PC-9 (cell line): Measurements from ENCODE around the gene TMEM163. TPM values are rescaled to one million over a fixed set of nuclear protein-coding genes. Genes with fewer than 3 reads are reported as not detected.
"Not testable (repeated sequence)": the region's sequence is repeated elsewhere in the genome, so short reads cannot be mapped to it uniquely, and the experiment has no call there.

Experiments
- BruUV-seq: library from RNA; stranded (reverse); fragments of 400-500 nt; replicated peaks from 2 replicates; lab custom pipeline; 2021; lab: Mats Ljungman, UMichigan
- CTCF ChIA-PET: fragments of 300-600 bp; sonication (Branson Sonifier 250); formaldehyde crosslinking; loops from one replicate; lab custom pipeline; 2022; ENCODE audit warnings: antibody characterized with exemption; lab: Charles Lee
- POLR2A ChIA-PET: fragments of 300-600 bp; sonication (Branson Sonifier 250); formaldehyde crosslinking; loops from one replicate; lab custom pipeline; 2022; ENCODE audit warnings: antibody characterized with exemption; ENCODE audit not compliant: unreplicated experiment; lab: Charles Lee
- DNase-seq, 2 experiments: peaks; one replicate each; pipeline versions ENCODE4 v3.0.0 to v3.0.0-alpha.2; 2015 to 2022; ENCODE audit warnings: mixed read lengths in 1 of 2
- H2AFZ ChIP-seq: fragments of 200-600 bp; sonication (generic); 2 replicates; pipeline ENCODE4 v1.8.1; 2017; ENCODE audit warnings: antibody characterized with exemption
- H3F3A ChIP-seq: fragments of 200-600 bp; sonication (generic); 2 replicates; pipeline ENCODE4 v1.8.1; 2017; ENCODE audit warnings: antibody characterized with exemption, mild to moderate bottlenecking, low read depth; ENCODE audit not compliant: insufficient read depth
- H3K27ac ChIP-seq: fragments of 200-600 bp; sonication (generic); 2 replicates; pipeline ENCODE4 v1.6.1; 2016; ENCODE audit warnings: mixed run types
- H3K27me3 ChIP-seq: fragments of 200-600 bp; sonication (generic); 2 replicates; pipeline ENCODE4 v1.6.1; 2016; ENCODE audit warnings: low read depth, mixed run types; ENCODE audit not compliant: insufficient read depth
- H3K36me3 ChIP-seq: fragments of 200-600 bp; sonication (generic); 2 replicates; pipeline ENCODE4 v1.6.1; 2016; ENCODE audit warnings: low read depth, mixed run types
- H3K4me1 ChIP-seq: fragments of 200-600 bp; sonication (generic); replicated peaks from 2 replicates; pipeline ENCODE4 v1.6.1; 2016; ENCODE audit warnings: mixed run types; ENCODE audit not compliant: insufficient read depth
- H3K4me2 ChIP-seq: fragments of 200-600 bp; sonication (generic); 2 replicates; pipeline ENCODE4 v1.6.1; 2017; ENCODE audit warnings: mixed run types
- H3K4me3 ChIP-seq: fragments of 200-600 bp; sonication (generic); 2 replicates; pipeline ENCODE4 v1.6.1; 2016; ENCODE audit warnings: mixed run types
- H3K79me2 ChIP-seq: fragments of 200-600 bp; sonication (generic); 2 replicates; pipeline ENCODE4 v1.6.1; 2017; ENCODE audit warnings: low read depth, mixed run types
- H3K9me2 ChIP-seq: fragments of 200-600 bp; sonication (generic); 2 replicates; pipeline ENCODE4 v1.8.1; 2017; ENCODE audit warnings: mild to moderate bottlenecking; ENCODE audit not compliant: insufficient read depth
- H3K9me3 ChIP-seq: fragments of 200-600 bp; sonication (generic); 2 replicates; pipeline ENCODE4 v1.8.1; 2016; ENCODE audit warnings: low read depth; ENCODE audit not compliant: insufficient read depth
- H4K20me1 ChIP-seq: fragments of 200-600 bp; sonication (generic); 2 replicates; pipeline ENCODE4 v1.8.1; 2017; ENCODE audit not compliant: insufficient read depth
- CTCF ChIP-seq: fragments of 200-600 bp; sonication (generic); conservative IDR thresholded peaks from 2 replicates; pipeline ENCODE4 v1.6.1; 2017; ENCODE audit warnings: mixed run types, antibody characterized with exemption, mild to moderate bottlenecking, moderate library complexity
- EZH2 ChIP-seq: fragments of 200-600 bp; sonication (generic); IDR thresholded peaks from 2 replicates; pipeline ENCODE4 v1.8.0; 2017; ENCODE audit warnings: antibody characterized with exemption, low read depth
- intact Hi-C: fragments of 100-400 bp; cut with micrococcal nuclease; formaldehyde crosslinking; loops from one replicate; pipeline ENCODE4 v1.10.0; 2022; ENCODE audit not compliant: unreplicated experiment
- total RNA-seq: library from RNA; stranded (reverse); gene quantifications from 2 replicates; pipeline ENCODE4 v1.2.3, GENCODE V29; 2021

The TMEM163 gene
- total RNA-seq, 1 experiment from 2014 or later = 1.4 TPM

- Histone ChIP-seq H2AFZ (no peak overlapping the region), H3K27me3 (no peaks in the 10 kb centered on the region), H3K4me2 (no peak overlapping the region), H3K4me1 (no peaks in the 10 kb centered on the region), H3K9me2 (no peaks in the 10 kb centered on the region), H3K4me3 (no peak overlapping the region), H4K20me1 (no peaks in the 10 kb centered on the region), H3K36me3 (no peaks in the 10 kb centered on the region), H3K9me3 (no peaks in the 10 kb centered on the region), H3K27ac (no peak overlapping the region), H3K79me2 (no peaks in the 10 kb centered on the region), H3F3A (no peaks in the 10 kb centered on the region)
- intact Hi-C loops = loop anchor here (5.0 kb wide), 2 partner anchors 118 to 238 kb away; no protein-coding TSS in a partner anchor
- BruUV-seq = no TSS peak
- TF ChIP-seq CTCF (no peak), EZH2 (no peak)
- CTCF ChIA-PET = no interaction called here
- POLR2A ChIA-PET = no interaction called here
- DNase-seq = no peak
Measured at GRCh38 chr2:134659724-134660123, 59.1 kb downstream of the TMEM163 start.

- H2AFZ ChIP-seq = no peak overlapping the region
Measured at GRCh38 chr2:134657650-134658250, 61.0 kb downstream of the TMEM163 start.

GRCh38 chr2:134656391-134656790 lies 62.4 kb downstream of the TMEM163 start:
- H3K9me2 ChIP-seq, H3F3A ChIP-seq, H3K9me3 ChIP-seq, H3K36me3 ChIP-seq, H3K4me2 ChIP-seq, H3K27ac ChIP-seq, H4K20me1 ChIP-seq, H3K27me3 ChIP-seq, BruUV-seq, H3K4me1 ChIP-seq, H2AFZ ChIP-seq, H3K4me3 ChIP-seq, H3K79me2 ChIP-seq, DNase-seq, CTCF ChIA-PET, POLR2A ChIA-PET: not testable (repeated sequence)
- intact Hi-C loops = loop anchor here (5.0 kb wide), 2 partner anchors 121 to 241 kb away; no protein-coding TSS in a partner anchor

More at GRCh38 chr2:134657650-134658250, 61.0 kb downstream of the TMEM163 start:
- ChIA-PET CTCF (no interaction called here), POLR2A (interaction anchor here (0.7 kb wide), 1 partner anchor 215 kb away, joined by 4 read pairs; no protein-coding TSS in a partner anchor)
- Histone ChIP-seq H3K4me3 (no peak overlapping the region), H3K9me3 (no peaks in the 10 kb centered on the region), H3K27me3 (no peaks in the 10 kb centered on the region), H3K27ac (no peak overlapping the region), H3K36me3 (no peaks in the 10 kb centered on the region), H3F3A (no peaks in the 10 kb centered on the region), H3K9me2 (no peaks in the 10 kb centered on the region), H3K79me2 (no peaks in the 10 kb centered on the region), H3K4me1 (no peaks in the 10 kb centered on the region), H4K20me1 (no peaks in the 10 kb centered on the region), H3K4me2 (no peak overlapping the region)
- peak; percentile 87 for TF ChIP-seq CTCF
- TF ChIP-seq EZH2 = no peak
- intact Hi-C loops = loop anchor here (5.0 kb wide), 2 partner anchors 120 to 240 kb away; no protein-coding TSS in a partner anchor
- peak in 1 of 2 experiments; percentile 15 for DNase-seq
- BruUV-seq = no TSS peak
